ENCODE results near the gene SORCS1. TPM values are rescaled to one million over a fixed set of nuclear protein-coding genes. Genes with fewer than 3 reads are reported as not detected.

Gene SORCS1
- total RNA-seq, 1 experiment from 2014 or later, result not detected

GRCh38 chr10:107104026-107104652 lies 60.4 kb downstream of the SORCS1 start:
- DNase-seq (ENCODE audit: low read depth), result no peak

- DNase-seq (ENCODE audit: low read depth), result no peak
These were observed 61.1 kb downstream of the SORCS1 start for GRCh38 chr10:107103174-107104025.

- DNase-seq (ENCODE audit: low read depth), result no peak
These were observed 66.2 kb downstream of the SORCS1 start for GRCh38 chr10:107098326-107098725.

DNA sequence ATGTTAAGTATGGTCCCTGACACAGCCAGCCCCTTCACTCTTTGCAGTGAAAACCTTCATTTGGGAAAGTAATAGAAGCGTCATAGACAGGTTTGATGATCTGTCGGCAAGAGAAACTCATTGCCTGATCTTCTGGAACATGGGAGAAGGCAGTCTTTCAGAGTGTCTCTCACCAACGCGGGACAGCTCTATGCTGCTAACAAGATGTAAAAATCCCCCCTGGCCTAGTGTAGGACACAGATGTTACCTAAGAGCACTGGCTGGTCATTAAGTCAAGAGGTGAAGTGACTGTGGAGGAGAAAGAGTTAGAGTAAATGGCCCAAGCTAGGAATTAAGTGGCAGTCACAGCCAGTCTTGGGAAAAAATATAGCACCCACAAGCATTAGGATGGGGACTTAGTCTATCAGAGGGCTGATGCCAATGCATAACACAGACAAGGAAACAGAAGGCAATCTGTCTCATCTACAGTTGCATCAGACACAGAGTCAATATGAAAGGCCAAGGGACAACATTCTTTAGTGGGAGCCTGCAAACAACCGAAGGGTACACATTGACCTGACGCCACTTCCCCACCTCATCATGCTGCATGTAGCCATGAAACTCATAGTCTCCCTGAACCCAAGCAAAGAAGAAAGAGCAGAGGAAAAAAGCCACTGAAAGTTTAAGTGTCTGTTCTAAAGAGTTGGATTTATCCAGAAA lies 69.5 kb downstream of the SORCS1 start:
- DNase-seq (ENCODE audit: low read depth), result no peak

DNA sequence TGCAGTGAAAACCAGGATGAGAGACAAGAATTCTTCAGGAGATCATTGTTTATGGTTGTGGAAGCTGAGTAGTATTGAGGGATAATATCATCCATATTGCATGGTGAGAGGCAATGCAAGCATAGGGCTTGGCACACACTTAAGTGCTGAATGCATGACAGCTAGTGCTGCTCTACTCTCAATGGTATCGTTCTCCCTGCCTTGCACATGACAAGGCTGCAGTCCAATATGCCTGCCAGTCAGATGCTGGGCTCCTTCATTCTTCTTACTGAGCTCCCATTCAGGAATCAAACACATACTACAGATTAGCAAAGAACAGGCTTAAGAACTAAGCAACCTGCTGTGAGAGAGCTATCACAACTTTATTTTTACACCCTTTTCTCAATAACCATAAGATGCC lies 72.2 kb downstream of the SORCS1 start:
- DNase-seq (ENCODE audit: low read depth), result no peak

DNA sequence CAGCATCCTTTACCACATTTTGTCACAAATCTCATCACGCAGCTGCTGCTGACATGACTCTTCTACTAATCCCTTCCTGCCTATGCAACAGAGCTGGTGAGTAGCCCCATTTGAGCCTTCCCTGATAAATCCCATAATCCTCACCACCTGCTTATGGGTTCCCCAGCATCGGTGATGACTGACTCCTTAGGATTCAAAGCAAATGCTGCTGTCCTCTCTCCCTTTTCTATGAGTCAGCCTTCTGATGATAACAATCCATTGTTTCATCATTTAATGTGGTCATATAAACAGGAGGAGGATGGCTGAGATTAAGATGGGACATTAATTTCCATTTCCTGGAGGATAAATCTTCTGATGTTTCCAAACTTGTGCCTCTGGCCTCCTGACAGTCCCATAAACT lies 73.4 kb downstream of the SORCS1 start:
- no peak for DNase-seq (ENCODE audit: low read depth)

DNA sequence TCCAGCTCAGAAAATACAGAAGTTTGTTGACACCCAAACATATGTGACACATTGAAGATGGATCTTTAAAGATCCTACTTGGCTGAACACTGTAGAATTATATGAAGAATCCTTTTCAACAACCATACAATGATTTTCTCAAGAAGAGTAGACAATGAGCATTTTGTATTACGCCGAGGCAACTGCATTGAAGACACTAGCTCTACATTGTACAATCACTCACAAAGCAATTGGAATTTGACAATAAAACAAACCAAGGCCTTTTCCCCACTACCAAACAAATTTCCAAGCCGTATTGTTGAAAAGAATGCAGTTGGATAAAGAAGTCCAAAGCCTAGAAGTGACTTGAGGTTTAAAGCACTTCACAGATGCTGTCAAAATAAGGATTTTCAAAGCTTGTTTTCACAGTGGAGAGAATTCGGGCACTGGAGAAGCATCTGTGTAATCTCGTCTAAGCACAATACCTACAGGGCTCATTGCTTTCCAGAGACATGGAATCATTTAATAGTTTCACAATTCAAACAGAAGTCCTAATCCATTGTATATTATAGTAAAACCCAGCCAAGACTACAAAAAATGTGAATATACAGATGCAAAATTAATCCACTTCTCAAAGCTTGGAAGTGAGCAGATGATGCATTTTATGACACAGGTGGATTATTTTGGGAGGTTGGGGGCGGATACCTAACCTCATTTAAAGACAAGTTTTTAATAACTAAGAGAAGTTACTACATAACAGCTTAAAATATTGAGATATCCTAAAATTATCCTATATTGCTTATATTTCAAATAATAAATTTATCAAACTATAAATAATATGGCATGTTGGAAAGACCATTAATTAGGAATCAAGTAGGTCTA lies 78.6 kb downstream of the SORCS1 start:
- DNase-seq (ENCODE audit: low read depth), result no peak

GRCh38 chr10:107083388-107084009 lies 81.0 kb downstream of the SORCS1 start:
- no peak for DNase-seq (ENCODE audit: low read depth)

- DNase-seq (ENCODE audit: low read depth), result no peak
These were observed 82.9 kb downstream of the SORCS1 start for GRCh38 chr10:107081644-107082043.

DNA sequence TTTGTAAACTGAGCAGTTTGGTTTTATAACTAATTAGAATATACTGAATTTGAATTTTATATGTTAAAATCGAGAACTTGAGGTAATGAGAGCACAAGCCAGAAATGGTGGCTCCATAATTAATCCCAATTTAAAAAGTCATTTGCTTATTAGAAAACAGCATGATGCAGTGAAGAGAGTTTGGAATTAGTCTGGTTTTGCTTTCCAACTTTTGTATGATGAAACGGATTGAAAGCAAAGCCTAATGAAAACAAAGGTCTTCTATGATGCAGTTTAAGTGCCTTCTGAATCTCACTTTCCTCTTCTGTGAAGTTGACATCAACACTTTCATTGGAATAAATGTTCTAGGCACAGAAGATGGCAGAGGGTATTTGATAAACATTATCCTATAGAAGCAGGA lies 89.4 kb downstream of the SORCS1 start:
- no peak for DNase-seq (ENCODE audit: low read depth)

DNA sequence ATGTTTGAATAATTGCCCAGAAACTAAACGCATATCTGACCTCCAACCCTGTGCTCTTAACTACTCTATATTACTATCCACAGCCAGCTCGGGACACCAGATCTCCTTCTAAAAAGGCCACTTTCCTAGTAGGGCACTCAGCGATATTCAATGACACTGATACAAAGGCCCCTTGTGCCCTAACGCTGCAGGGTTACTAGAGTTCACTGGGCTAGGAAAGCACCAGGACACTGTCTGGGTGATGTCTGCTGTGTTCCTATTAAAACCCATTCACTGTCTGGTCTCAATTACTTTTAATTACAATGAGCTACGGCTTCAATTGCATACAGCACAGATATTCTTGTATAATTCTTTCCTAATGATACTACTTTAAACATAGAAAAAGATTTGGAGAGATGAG lies 91.7 kb downstream of the SORCS1 start:
- no peak for DNase-seq (ENCODE audit: low read depth)

- no peak for DNase-seq (ENCODE audit: low read depth)
These were observed 92.5 kb downstream of the SORCS1 start for GRCh38 chr10:107072028-107072427.

DNA sequence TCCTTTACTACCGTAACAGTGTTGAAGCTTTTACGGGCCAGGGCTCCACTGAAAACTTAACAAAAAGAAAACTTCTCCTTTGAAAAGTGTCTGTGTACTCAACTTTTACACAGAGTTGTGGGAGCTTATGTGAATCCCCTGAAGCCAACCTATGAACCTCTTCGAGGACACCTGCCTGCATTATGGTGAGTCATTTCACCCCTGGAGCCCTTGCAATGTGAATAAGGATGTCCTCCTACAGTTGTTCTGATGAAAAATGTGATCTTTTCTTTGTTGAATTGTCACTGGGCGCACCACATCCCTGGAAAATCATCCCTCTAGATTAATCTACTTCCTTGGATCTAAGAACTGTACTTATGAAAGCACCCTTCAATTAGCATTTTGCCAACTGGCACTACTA lies 93.2 kb downstream of the SORCS1 start:
- no peak for DNase-seq (ENCODE audit: low read depth)

GRCh38 chr10:107067843-107068242 lies 96.7 kb downstream of the SORCS1 start:
- no peak for DNase-seq (ENCODE audit: low read depth)

DNA sequence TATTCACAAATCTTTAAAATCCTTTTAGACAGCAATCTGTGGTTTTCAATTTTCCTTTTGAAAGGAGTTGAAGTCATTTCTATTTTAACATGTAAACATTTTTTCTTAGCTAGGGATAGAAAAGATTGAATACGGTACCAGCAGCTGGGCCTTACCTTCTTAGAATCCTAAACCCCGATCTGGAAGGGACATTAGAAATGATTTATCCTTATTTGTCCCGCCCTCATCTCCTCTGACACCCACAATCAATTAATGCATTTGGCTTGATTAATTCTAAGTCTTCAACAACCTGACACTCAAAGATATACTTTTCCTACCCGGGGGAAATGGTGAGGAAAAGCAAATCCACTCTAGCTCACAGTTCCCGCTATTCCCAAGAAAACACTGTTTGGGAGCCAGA lies 100.4 kb downstream of the SORCS1 start:
- DNase-seq (ENCODE audit: low read depth), result no peak

GRCh38 chr10:107059872-107060271 lies 104.6 kb downstream of the SORCS1 start:
- DNase-seq (ENCODE audit: low read depth), result no peak

DNA sequence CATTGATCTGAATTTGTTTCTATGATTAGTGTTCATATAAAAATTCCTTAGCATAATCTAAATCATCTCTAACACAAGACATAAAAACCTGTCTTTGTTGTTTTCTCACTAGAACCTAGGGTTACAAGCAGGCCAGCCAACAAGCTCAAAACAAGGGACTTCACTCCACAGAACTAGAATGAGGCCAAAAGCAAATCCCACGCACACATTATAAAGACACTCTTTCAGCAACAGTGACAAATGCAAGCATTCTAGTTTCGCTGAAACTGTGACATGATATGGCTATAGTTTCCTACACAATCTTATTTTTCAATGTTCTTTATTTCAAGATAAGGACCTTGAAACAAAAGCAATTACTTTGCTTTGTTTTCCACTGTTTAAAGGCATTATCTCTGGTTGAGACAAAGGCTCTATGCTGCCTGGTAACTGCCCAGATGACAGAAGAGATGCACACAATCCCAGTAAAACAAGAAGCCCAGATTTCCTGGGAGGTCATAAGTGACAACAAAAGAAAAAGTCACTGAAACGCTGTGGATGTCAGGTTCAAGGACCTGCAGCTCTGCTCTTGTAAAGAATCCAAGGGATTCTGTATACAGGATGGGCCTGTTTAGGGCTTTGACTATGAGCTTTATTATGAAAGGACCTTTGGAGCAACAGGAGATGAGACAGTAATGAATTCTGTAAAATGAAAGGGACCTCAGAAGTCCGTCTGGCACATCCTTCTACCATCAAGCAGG lies 105.3 kb downstream of the SORCS1 start:
- DNase-seq (ENCODE audit: low read depth), result no peak

DNA sequence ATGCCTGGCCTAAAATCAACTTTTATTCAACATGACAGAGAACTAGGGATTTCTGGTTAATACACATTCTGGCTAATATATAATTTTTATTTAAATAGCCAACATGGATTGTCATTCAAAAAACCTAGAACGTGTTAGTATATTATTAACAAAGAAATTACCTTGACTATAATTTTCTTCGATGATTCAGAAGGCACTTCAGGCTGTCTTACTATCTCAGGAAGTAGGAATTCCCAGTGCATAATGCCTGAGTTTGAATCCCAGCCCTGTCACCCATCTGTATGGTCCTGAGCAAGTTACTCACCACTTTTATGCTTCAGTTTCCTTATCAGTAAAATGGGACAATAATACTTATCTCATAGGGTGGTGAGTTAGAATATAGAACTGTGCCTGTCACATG lies 106.2 kb downstream of the SORCS1 start:
- no peak for DNase-seq (ENCODE audit: low read depth)

DNA sequence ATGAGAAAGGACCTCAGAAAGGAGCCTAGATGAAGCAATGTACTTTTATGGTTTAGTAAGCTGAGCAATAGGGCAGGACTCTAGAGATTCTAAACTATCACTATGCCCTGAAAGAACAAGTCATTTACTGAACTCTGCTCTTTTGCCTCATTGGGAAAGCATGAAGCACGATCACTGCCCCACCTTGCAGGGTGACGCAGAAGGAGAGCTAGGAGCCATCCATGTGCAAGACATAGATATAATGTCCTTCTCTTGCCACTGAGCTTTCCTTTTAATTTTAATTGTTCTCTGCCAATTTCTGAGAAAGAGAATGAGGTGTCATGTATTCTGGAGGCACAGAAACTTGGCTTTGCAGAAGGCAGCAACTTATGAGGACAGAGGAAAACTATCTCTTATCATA lies 108.3 kb downstream of the SORCS1 start:
- DNase-seq (ENCODE audit: low read depth), result no peak

DNA sequence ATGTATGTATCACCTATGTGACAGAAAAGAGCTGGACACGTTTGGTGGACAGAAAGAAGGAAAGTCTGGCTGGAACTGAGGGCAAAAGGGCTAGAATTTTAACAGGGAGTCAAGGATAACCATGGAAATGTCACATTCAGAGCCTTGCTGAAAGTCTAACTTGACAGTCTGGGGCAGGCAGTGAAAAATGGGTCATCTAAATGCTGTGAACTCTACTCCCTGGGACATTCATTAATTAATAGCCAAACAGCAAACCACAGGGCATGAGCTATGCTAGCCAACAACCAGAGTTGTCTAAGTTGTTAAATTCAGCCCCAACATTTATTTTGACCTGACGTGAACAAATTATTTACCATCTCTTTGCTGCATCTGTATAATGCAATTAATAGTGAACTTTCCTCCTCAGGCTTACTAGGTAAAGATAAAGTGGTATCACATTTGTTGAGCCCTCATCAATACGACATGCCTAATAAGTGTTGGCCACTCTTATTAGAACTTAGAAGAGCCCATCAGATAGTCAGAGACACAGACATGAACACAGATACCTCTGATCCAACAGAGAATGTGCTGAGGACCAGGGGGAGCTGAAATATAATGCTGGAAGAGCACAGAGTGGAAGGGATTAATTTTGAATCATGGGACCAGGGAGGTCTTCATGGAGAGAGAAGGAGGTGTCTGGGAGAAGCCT lies 109.9 kb downstream of the SORCS1 start:
- DNase-seq (ENCODE audit: low read depth), result no peak
